Measurements from ENCODE around the gene SYNGR1.

SYNGR1 gene

DNA sequence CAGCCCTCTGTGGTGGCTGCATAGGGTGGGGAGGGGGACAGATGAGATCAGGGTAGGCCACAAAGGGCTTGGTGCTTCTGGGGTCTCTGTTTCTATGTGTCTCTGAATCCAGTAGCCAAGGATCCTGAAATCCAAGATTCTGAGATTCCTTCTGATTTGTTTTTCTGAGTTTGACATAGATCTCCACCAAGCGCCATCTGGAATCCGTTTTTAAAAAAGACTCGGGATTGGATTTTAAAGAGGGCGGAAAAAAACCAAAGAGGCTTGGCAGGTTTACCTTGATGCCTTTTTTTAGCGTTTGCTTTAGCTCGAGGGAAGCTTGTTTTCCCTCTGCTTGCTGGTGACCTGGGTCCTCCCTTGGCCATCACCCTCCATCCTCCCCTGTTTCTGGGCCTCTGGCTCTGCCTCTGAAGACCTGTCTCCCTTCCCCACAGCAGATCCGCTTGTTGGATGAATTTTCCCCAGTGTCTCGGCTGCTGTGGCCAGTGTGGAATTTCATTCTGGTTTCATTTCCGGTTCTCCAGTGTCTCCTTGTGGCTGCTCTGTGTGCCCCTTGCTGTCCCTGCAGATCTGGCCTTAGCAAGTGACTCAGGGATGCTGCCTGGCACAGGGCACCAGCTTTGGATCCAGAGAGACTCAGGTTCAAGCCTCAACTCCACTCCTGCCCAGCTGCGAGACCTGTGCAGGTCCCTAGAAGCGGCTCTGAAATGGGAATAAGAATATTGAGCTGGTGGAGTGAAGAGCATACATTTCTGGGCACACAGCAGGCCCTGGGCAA is 15.1 kb downstream of the SYNGR1 start:
- no peak for DNase-seq (ENCODE audit: low read depth, low spot score)
- ChIA-PET CTCF (interaction anchor here (0.7 to 3.1 kb wide), 6 partner anchors 10 to 191 kb away, joined by 3 to 9 read pairs (median 4); partner anchors contain the start of gene SYNGR1), POLR2A (no interaction called here)
- TF ChIP-seq CTCF (IDR thresholded peaks at IDR 0.05; ENCODE audit: insufficient read depth, low read length, missing control alignments): no peak
- no peak overlapping the region for H3K4me3 ChIP-seq (ENCODE audit: low read depth, low read length)

- H3K4me3 ChIP-seq (ENCODE audit: low read depth, low read length): no peak overlapping the region
- ChIA-PET POLR2A (no interaction called here), CTCF (interaction anchor here (1.3 to 3.1 kb wide), 4 partner anchors 10 to 23 kb away, joined by 4 to 9 read pairs (median 6); partner anchors contain the start of gene SYNGR1)
- TF ChIP-seq CTCF (IDR thresholded peaks at IDR 0.05; ENCODE audit: insufficient read depth, low read length, missing control alignments): no peak
- DNase-seq (ENCODE audit: low read depth, low spot score): no peak
These were observed 15.6 kb downstream of the SYNGR1 start for GRCh38 chr22:39365492-39365780.

GRCh38 chr22:39367035-39367434 is 17.2 kb downstream of the SYNGR1 start:
- POLR2A ChIA-PET: no interaction called here
- CTCF ChIA-PET: interaction anchor here (1.1 kb wide), 1 partner anchor 12 kb away, joined by 4 read pairs; no protein-coding TSS in a partner anchor

DNA sequence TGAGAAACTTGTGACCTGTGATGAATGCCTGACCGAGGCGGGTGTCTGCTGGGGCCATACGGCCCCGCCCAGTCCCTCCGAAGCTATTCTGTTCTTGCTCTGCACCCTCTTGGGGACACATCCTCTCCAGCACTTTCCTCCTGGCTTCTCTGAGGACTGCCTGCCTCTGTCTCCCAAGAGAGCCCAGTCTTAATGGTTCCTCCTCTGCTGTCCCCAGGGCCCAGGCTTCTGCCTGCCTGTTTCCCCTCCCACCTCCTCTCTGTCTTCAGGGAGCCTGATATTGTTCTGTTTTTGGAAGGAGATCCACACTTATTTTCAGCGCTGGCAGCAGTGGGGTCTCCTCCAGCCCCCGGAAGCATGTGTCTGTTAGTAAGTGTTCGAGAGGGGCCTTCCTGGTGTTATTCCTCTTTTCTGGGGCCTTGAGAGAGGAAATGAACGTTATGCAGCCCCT is 18.7 kb downstream of the SYNGR1 start:
- DNase-seq (ENCODE audit: low read depth, low spot score): no peak
- CTCF ChIA-PET: no interaction called here
- POLR2A ChIA-PET: interaction anchor here (0.6 kb wide), 1 partner anchor 154 kb away, joined by 3 read pairs; no protein-coding TSS in a partner anchor
- H3K4me3 ChIP-seq (ENCODE audit: low read depth, low read length): no peak overlapping the region
- TF ChIP-seq CTCF (IDR thresholded peaks at IDR 0.05; ENCODE audit: insufficient read depth, low read length, missing control alignments): no peak

More at GRCh38 chr22:39367035-39367434, 17.2 kb downstream of the SYNGR1 start:
- H3K4me3 ChIP-seq (ENCODE audit: low read depth, low read length): no peak overlapping the region
- no peak for DNase-seq (ENCODE audit: low read depth, low spot score)
- no peak for TF ChIP-seq CTCF (IDR thresholded peaks at IDR 0.05; ENCODE audit: insufficient read depth, low read length, missing control alignments)

- no peak for TF ChIP-seq CTCF (IDR thresholded peaks at IDR 0.05; ENCODE audit: insufficient read depth, low read length, missing control alignments)
- no peak for DNase-seq (ENCODE audit: low read depth, low spot score)
- ChIA-PET CTCF (interaction anchor here (1.8 kb wide), 1 partner anchor 21 kb away, joined by 9 read pairs; no protein-coding TSS in a partner anchor), POLR2A (interaction anchor here (0.6 kb wide), 1 partner anchor 154 kb away, joined by 3 read pairs; no protein-coding TSS in a partner anchor)
- no peak overlapping the region for H3K4me3 ChIP-seq (ENCODE audit: low read depth, low read length)
These were observed 19.4 kb downstream of the SYNGR1 start for GRCh38 chr22:39369186-39369585.

DNA sequence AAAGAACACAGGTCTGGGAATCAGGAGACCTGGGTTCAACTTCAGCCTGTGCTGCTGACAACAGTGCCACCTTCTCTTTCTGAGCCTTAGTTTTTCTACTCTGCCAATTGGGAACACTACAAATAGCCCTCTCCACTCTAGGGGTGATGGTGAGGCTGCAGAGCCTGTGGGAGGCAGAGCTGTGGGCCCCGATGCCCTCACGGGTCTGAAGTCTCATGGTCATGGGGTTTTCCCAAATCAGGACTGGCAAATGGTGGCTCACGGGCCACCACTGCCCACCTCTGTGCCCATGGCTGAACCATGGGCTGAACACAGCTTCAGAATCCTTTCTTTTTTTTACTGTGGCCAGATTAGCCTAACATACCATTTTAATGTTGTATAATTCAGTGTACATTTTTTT is 19.8 kb downstream of the SYNGR1 start:
- DNase-seq (ENCODE audit: low read depth, low spot score): no peak
- ChIA-PET CTCF (interaction anchor here (1.8 kb wide), 1 partner anchor 20 kb away, joined by 9 read pairs; no protein-coding TSS in a partner anchor), POLR2A (no interaction called here)
- no peak overlapping the region for H3K4me3 ChIP-seq (ENCODE audit: low read depth, low read length)
- no peak for TF ChIP-seq CTCF (IDR thresholded peaks at IDR 0.05; ENCODE audit: insufficient read depth, low read length, missing control alignments)
